DMS153 treated with DMSO at 0.1 percent for 48 hours (cell line): Measurements from ENCODE around the gene DDX5.
"Not testable (repeated sequence)": the region's sequence is repeated elsewhere in the genome, so short reads cannot be mapped to it uniquely, and the experiment has no call there.

Experiments
- DNase-seq: peaks from one replicate; lab custom pipeline; 2025; ENCODE audit not compliant: unreplicated experiment; lab: John Stamatoyannopoulos, UW

DDX5 gene

GRCh38 chr17:64494121-64494520, 12.0 kb downstream of the DDX5 start:
- DNase-seq, result no peak

DNA sequence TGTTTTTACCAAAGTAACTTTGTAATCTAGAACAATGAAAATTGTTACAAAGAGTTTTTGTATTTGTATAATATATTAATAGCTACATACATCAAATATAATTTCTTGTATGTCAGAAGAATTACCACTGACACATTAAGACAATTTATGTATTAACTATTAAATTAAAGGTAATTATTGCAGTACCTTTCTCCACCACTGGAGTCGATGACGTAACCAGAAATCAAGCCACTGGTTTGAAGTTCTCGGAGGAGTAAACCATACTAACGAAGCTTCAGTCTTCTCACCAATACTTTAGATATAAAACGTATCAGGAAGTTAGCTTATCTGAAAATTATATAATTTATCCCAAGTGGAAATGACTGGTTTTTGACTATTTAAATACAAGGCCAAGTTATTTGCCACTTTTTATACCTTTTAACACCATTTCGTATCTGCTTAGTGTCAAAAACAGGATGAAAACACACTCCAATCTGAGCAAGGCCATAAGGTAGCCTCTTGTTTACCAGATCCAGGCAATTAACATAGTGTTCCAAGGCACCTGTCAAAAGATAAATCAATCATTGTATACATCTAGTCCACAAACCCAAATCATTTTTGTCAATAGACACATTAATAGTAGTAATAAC, 13.5 kb downstream of the DDX5 start:
- no peak for DNase-seq

DNA sequence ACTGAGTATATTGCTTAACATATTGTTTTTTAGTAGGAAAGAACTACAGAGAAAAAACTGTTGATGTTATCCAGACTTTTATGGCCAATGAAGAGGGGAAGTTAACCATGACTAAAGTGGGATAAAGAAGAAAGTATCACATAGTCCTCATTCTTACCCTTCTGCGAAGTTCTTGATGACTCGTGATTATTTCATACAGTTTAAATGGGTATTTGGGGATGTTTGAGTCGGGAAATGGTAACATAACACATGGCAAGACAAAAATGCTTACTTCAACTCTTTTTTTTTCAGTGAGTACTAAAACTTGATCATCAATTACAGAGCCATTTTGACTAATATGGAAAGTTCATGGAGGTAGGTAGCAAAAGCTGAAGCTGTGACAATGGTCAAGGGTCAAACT, 14.1 kb downstream of the DDX5 start:
- no peak for DNase-seq

- no peak for DNase-seq
Observed at GRCh38 chr17:64491034-64491860, 14.8 kb downstream of the DDX5 start.

- DNase-seq, result no peak
Observed at GRCh38 chr17:64488301-64488700, 17.8 kb downstream of the DDX5 start.

GRCh38 chr17:64484380-64484779, 21.7 kb downstream of the DDX5 start:
- DNase-seq, result no peak

- DNase-seq, result no peak
Observed at GRCh38 chr17:64480951-64481350, 25.1 kb downstream of the DDX5 start.

DNA sequence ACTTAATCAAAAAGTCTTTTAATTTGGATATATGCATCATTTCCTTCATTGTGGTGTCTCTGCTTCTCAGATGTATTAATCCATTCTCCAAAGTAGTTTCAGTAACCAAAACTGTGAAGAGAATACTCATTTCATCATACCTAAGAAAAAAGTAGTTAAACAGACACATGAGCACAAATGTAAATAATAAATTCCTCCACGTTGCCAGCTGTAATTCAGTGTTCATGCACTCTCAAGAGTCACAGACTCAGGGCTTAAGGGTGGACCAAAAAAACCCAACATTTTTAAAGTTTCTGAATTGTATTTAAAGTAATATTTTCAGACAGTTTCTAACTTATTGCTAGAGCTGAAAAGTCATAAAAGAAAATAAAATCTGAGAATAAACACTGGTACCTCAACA, 28.2 kb downstream of the DDX5 start:
- DNase-seq, result no peak

GRCh38 chr17:64472564-64472963, 33.5 kb downstream of the DDX5 start:
- no peak for DNase-seq

DNA sequence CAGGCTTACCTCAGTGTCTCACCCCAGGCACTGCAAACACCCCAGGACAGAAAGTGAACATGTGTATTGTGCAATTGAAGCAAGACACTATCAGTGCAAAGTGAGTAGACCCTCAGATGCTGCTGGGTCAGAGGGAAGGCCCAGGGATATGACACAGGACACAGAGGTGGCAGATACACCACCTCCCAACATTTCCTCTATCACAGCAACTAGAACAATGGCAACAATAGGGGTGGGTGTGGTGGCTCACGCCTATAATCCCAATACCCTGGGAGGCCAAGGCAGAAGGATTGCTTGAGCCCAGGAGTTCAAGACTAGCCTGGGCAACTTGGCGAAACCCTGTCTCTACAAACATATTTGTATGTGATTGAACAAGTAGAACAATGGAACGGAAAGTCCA, 34.6 kb downstream of the DDX5 start:
- DNase-seq, result no peak

DNA sequence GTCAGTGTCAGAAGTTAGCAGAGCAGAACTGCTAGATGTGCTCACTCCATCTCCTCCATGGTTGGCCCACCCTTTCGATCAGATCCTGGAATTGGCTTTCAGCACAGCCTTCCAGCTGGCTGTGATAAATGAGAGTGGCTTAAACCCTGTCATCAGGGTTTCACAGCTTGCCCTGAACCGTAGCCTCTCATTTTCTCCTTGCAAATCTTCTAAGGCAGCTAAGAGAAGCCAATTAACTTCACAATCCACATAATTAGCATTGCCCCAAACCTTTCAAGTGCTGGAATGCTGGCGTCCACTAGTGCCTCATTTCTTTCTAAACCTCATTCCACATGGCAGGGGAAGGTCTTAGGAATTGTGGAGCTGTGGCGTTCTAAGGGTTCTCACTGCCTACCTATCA, 35.5 kb downstream of the DDX5 start:
- no peak for DNase-seq

GRCh38 chr17:64466834-64467233, 39.3 kb downstream of the DDX5 start:
- DNase-seq, result not testable (repeated sequence)

GRCh38 chr17:64466019-64466735, 39.9 kb downstream of the DDX5 start:
- DNase-seq, result no peak

GRCh38 chr17:64461788-64462187, 44.3 kb downstream of the DDX5 start:
- DNase-seq, result no peak

GRCh38 chr17:64460955-64461354, 45.1 kb downstream of the DDX5 start:
- DNase-seq, result no peak

- not testable (repeated sequence) for DNase-seq
Observed at GRCh38 chr17:64459818-64460217, 46.3 kb downstream of the DDX5 start.

DNA sequence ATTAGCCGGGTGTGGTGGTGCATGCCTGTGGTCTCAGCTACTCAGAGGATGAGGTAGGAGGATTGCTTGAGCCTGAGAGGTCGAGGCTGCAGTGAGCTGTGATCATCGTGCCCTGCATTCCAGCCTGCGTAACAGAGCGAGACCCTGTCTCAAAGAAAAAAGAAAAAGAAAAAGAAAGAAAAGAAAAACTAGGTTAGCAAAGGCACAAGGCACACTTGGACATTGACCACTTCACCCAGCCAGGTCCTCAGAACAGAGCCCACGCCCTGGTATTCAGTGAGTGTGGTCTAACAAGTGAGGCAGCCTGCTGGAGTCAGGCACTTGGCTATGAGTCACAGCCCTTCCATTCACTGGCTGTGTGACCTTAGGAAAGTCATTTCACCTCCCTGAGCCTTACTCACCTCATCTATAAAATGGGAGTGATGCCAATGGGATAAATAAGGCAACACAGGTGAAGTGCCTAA, 46.8 kb downstream of the DDX5 start:
- no peak for DNase-seq

DNA sequence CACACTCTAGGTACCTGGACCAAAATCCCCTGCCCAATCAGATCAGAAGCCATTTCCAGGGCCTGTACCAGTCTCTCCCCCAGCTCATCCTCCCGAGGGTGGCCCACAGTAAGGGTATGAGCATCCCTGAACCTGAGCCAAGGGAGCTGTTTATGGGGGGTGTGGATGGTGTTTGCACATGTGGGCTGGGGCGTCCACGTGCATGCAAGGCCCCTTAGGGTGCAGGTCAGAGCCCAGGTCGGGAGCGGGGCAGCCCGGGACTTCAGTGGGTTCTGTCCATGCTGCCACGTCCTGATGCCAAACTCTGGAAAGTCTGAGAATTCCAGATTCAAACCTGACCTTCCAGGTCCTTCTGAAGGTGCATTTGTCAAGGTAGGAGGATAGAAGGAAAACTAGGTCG, 47.3 kb downstream of the DDX5 start:
- DNase-seq, result no peak

GRCh38 chr17:64457156-64457555, 48.9 kb downstream of the DDX5 start:
- no peak for DNase-seq

GRCh38 chr17:64455993-64456885, 49.9 kb downstream of the DDX5 start:
- no peak for DNase-seq

GRCh38 chr17:64449545-64449944, 56.5 kb downstream of the DDX5 start:
- DNase-seq, result no peak
